Stimulated activated CD4-positive, alpha-beta T cell treated with anti-CD3 and anti-CD28 coated beads, TNF-alpha, amount 100 ng/mL, for 4 hours (primary cell): ENCODE measurements around the gene PTPRN2.
"Not testable (repeated sequence)": the region's sequence is repeated elsewhere in the genome, so short reads cannot be mapped to it uniquely, and the experiment has no call there.

ENCODE experiments used
- DNase-seq, 3 experiments: peaks; one replicate each; pipeline ENCODE4 v3.0.0-alpha.2; 2020; ENCODE audit warnings: low read depth in 3 of 3

The PTPRN2 gene

GRCh38 chr7:158419238-158419785 is 168.3 kb downstream of the PTPRN2 start:
- DNase-seq, result no peak

DNA sequence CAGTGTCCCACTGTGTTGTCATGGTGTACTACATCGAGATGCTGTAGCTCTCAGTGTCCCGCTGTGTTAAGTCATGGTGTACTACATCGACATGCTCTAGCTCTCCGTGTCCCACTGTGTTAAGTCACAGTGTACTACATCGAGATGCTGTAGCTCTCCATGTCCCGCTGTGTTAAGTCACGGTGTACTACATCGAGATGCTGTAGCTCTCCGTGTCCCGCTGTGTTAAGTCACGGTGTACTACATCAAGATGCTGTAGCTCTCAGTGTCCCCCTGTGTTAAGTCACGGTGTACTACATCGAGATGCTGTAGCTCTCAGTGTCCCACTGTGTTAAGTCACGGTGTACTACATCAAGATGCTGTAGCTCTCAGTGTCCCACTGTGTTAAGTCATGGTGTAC is 169.2 kb downstream of the PTPRN2 start:
- not testable (repeated sequence) for DNase-seq

GRCh38 chr7:158416283-158416933 is 171.2 kb downstream of the PTPRN2 start:
- DNase-seq, result no peak

GRCh38 chr7:158415316-158415715 is 172.3 kb downstream of the PTPRN2 start:
- DNase-seq, result no peak

- no peak for DNase-seq
Measured at GRCh38 chr7:158414486-158414961, 173.1 kb downstream of the PTPRN2 start.

GRCh38 chr7:158414002-158414401 is 173.6 kb downstream of the PTPRN2 start:
- DNase-seq, result no peak

GRCh38 chr7:158411232-158411950 is 176.2 kb downstream of the PTPRN2 start:
- no peak for DNase-seq

GRCh38 chr7:158410720-158411119 is 176.9 kb downstream of the PTPRN2 start:
- no peak for DNase-seq

DNA sequence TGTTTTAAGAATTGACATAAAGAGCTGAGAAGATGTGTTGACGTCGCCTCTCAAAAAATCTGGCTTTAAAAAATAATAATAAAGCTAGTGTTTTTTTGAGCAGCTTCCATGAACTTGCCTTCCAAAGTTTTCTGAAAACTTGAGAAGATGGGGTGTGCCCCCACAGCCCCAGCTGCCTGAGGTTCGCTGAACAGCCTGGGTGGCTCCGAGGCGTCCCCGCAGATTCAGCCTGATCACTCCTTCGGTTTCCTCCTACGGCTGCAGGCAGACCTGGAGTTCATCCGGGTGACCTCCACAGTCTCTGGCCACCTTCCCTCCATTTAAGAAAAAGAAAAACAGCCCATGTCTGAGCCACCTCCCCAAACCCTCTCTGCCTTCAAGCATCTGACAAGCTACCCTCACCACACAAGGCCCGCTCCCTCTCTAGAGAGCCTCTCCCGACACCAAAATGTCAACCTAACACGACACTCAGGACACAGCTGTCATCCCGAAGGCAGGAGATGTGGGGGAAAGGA is 177.8 kb downstream of the PTPRN2 start:
- DNase-seq, result no peak

GRCh38 chr7:158409120-158409519 is 178.5 kb downstream of the PTPRN2 start:
- DNase-seq, result no peak

- DNase-seq, result no peak
Measured at GRCh38 chr7:158408318-158408920, 179.2 kb downstream of the PTPRN2 start.

GRCh38 chr7:158407581-158408317 is 179.9 kb downstream of the PTPRN2 start:
- DNase-seq, result no peak

DNA sequence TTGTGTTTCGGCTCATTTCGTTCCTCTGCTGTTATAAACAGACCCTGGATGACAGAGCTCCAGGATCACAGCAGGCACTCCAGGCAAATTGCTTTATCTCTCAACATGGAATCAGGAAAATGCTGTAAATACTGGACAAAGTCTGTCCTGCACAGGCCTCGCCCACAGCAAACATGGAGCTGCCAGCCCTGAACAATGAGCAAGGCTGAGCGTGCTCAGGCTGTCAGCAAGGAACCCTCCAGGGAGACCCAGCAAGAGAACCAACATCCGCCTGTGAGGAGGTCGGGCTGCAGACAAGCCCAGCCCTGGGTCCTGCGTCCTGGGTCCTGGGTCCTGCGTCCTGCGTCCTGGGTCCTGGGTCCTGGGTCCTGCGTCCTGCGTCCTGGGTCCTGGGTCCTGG is 180.8 kb downstream of the PTPRN2 start:
- no peak for DNase-seq

DNA sequence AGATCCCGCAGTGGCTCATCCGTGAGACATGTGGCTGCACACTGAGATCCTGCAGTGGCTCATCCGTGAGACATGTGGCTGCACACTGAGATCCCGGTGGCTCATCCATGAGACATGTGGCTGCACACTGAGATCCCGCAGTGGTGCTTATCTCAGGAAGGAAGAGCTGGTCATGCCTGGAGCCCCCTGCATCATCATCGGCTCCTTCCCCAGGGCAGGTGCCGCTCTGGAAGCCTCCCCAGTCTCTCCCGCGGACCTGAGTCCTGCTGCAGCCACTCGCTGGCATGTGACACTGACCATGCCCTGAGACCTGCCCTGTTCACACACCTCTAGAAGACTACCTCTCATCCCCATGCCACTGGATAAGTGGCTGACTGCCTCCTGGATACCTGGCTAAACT is 181.3 kb downstream of the PTPRN2 start:
- DNase-seq, result no peak

- not testable (repeated sequence) for DNase-seq
Measured at GRCh38 chr7:158405771-158406170, 181.9 kb downstream of the PTPRN2 start.

DNA sequence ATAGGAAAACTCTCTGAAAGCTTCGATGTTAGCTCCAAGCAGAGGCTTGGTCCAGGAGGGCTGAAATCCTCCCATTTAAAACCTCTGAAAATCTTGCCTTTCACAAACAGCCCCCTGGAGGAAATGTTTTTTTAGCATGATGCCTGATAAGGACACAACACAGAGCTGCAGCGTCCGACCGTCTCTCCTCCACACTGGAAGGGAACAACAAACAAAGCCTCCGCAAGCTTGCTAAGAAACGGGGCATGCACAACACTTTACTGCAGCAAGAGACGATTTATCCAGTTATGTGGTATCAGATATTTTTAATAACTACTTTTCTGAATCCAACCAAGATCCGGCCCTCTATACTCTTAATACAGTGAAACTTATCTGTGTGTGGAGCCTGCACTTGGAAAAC is 182.3 kb downstream of the PTPRN2 start:
- no peak for DNase-seq

DNA sequence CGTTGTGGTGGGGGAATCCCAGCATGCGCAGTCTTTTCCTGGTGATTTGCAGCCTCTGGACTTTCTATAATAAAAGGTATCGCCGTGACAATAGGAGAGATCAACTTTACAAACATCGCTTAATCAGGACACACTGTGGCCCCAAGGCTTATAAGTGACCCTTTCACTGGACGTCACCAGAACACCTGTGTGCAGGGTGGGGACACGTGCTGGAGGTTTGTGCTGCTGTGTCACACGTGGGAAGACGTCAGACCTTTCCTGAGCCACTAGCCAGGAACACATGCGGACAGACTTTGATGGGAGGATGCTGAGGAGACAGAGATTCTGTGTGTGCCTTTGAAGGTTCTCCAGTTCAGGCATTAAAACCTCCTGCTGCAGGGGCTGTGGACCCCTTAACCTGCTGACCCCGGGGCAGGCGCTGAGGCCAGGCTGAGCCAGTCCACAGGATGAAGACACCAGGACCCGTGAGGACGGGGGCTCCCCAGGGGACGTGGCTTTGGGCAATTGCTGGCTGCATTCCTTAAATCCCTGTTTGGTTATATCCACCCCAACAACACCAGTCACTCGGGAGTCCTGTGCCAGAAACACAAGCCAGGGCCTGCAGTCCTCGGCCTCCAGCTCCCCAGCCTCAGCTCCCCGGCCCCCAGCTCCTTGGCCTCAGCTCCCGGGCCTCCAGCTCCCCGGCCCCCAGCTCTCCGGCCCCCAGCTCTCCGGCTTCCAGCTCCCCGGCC is 183.4 kb downstream of the PTPRN2 start:
- DNase-seq, result no peak

GRCh38 chr7:158403013-158403821 is 184.4 kb downstream of the PTPRN2 start:
- no peak for DNase-seq

DNA sequence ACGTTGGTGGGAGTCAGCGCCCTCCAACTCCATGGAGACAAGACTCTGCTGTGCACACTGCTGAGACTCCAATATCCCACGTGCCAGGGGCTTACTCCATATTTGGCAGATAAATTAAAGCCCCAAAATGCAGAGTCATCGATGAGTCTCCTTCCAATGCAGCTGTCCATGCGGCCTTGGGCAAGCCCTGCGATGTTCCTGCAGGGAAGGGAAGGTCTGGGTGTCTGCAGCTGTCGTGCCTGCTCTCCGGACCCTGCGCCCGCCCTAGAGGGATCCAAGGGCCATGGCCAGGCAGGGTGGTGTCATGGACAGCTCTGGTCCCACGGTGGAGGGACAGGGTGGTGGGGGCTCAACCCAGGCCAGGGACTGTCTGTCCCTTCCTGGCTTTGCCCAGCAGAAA is 185.2 kb downstream of the PTPRN2 start:
- no peak for DNase-seq

GRCh38 chr7:158401826-158402225 is 185.8 kb downstream of the PTPRN2 start:
- DNase-seq, result no peak
